NCI-H2107 treated with DMSO at 0.1 percent for 48 hours (cell line): Measurements from ENCODE around the gene DHRS4L2.

ENCODE experiments used
- DNase-seq: peaks from one replicate; lab custom pipeline; 2025; ENCODE audit not compliant: unreplicated experiment; lab: John Stamatoyannopoulos, UW

DHRS4L2 gene

GRCh38 chr14:24051789-24052655, 63.3 kb downstream of the DHRS4L2 start, which contains the start of gene CARMIL3:
CARMIL3 (plus strand) TSS chr14:24052009; CDS start chr14:24052154, 145 bp downstream.
- DNase-seq: peak; percentile 23

GRCh38 chr14:24052656-24053547, 64.2 kb downstream of the DHRS4L2 start:
- no peak for DNase-seq

GRCh38 chr14:24053548-24054323, 65.0 kb downstream of the DHRS4L2 start:
- no peak for DNase-seq

GRCh38 chr14:24054324-24054641, 65.6 kb downstream of the DHRS4L2 start:
- no peak for DNase-seq

GRCh38 chr14:24054646-24055045, 65.9 kb downstream of the DHRS4L2 start:
- no peak for DNase-seq
